Measurements from ENCODE around the gene KANK4.

The KANK4 gene

GRCh38 chr1:62308606-62309005, 10.6 kb downstream of the KANK4 start:
- no peak overlapping the region for H3K4me3 ChIP-seq (ENCODE audit: low read depth, low read length)
- no peak for DNase-seq (ENCODE audit: low read depth)

GRCh38 chr1:62307895-62308492, 11.2 kb downstream of the KANK4 start:
- no peak for TF ChIP-seq POLR2A (IDR thresholded peaks at IDR 0.05; ENCODE audit: extremely low read depth, insufficient read length)
- no peak for TF ChIP-seq MYC (IDR thresholded peaks at IDR 0.05; ENCODE audit: low read depth, low read length)
- TF ChIP-seq MAX (IDR thresholded peaks at IDR 0.05; ENCODE audit: low read depth, low read length) = no peak
- TF ChIP-seq CTCF (IDR thresholded peaks at IDR 0.05; ENCODE audit: low read depth, low read length) = no peak
- H3K4me3 ChIP-seq (ENCODE audit: low read depth, low read length) = no peak overlapping the region
- DNase-seq (ENCODE audit: low read depth) = no peak

More at GRCh38 chr1:62308606-62309005, 10.6 kb downstream of the KANK4 start:
- TF ChIP-seq POLR2A (IDR thresholded peaks at IDR 0.05; ENCODE audit: extremely low read depth, insufficient read length) (no peak), MYC (IDR thresholded peaks at IDR 0.05; ENCODE audit: low read depth, low read length) (no peak)

- TF ChIP-seq MYC (IDR thresholded peaks at IDR 0.05; ENCODE audit: low read depth, low read length) = no peak
- no peak for TF ChIP-seq MAX (IDR thresholded peaks at IDR 0.05; ENCODE audit: low read depth, low read length)
- no peak for TF ChIP-seq CTCF (IDR thresholded peaks at IDR 0.05; ENCODE audit: low read depth, low read length)
- TF ChIP-seq POLR2A (IDR thresholded peaks at IDR 0.05; ENCODE audit: extremely low read depth, insufficient read length) = no peak
- DNase-seq (ENCODE audit: low read depth) = no peak
- H3K4me3 ChIP-seq (ENCODE audit: low read depth, low read length) = no peak overlapping the region
Observed at GRCh38 chr1:62307446-62307845, 11.8 kb downstream of the KANK4 start.

- TF ChIP-seq CTCF (IDR thresholded peaks at IDR 0.05; ENCODE audit: low read depth, low read length) (no peak), POLR2A (IDR thresholded peaks at IDR 0.05; ENCODE audit: extremely low read depth, insufficient read length) (no peak), MAX (IDR thresholded peaks at IDR 0.05; ENCODE audit: low read depth, low read length) (no peak), MYC (IDR thresholded peaks at IDR 0.05; ENCODE audit: low read depth, low read length) (no peak)
- DNase-seq (ENCODE audit: low read depth) = no peak
- H3K4me3 ChIP-seq (ENCODE audit: low read depth, low read length) = no peak overlapping the region
Observed at GRCh38 chr1:62306065-62306464, 13.2 kb downstream of the KANK4 start.

- no peak for DNase-seq (ENCODE audit: low read depth)
- no peak overlapping the region for H3K4me3 ChIP-seq (ENCODE audit: low read depth, low read length)
- TF ChIP-seq MAX (IDR thresholded peaks at IDR 0.05; ENCODE audit: low read depth, low read length) (no peak), MYC (IDR thresholded peaks at IDR 0.05; ENCODE audit: low read depth, low read length) (no peak), POLR2A (IDR thresholded peaks at IDR 0.05; ENCODE audit: extremely low read depth, insufficient read length) (no peak), CTCF (IDR thresholded peaks at IDR 0.05; ENCODE audit: low read depth, low read length) (no peak)
Observed at GRCh38 chr1:62304975-62305374, 14.3 kb downstream of the KANK4 start.

GRCh38 chr1:62304515-62304914, 14.7 kb downstream of the KANK4 start:
- DNase-seq (ENCODE audit: low read depth) = no peak
- no peak overlapping the region for H3K4me3 ChIP-seq (ENCODE audit: low read depth, low read length)
- no peak for TF ChIP-seq MYC (IDR thresholded peaks at IDR 0.05; ENCODE audit: low read depth, low read length)
- TF ChIP-seq POLR2A (IDR thresholded peaks at IDR 0.05; ENCODE audit: extremely low read depth, insufficient read length) = no peak
- TF ChIP-seq CTCF (IDR thresholded peaks at IDR 0.05; ENCODE audit: low read depth, low read length) = no peak
- TF ChIP-seq MAX (IDR thresholded peaks at IDR 0.05; ENCODE audit: low read depth, low read length) = no peak
